ENCODE results near the gene RIMS4. TPM values are rescaled to one million over a fixed set of nuclear protein-coding genes. Genes with fewer than 3 reads are reported as not detected.

Gene RIMS4
- total and polyA plus RNA-seq, 7 experiments from 2014 or later = not detected

DNA sequence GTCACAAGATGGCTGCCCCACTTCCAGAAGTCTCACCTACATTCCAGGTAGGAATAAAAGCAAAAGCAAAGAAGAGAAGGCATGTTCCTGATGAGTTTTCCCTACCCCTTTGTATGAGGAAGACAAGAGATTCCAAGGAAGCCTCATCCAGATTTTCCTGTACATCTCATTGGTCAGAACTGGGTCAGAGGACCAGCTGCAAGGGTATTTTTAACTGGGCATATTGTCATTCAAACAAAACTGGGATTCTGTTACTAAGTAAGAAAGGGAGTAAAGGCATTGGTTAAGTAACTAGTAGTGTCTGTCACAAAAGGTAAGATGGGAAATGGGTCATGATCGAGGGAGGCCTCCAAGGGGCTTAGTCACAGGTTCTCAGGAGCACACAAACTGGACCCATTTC, 28.2 kb upstream of the RIMS4 start:
- ATAC-seq (no peak), DNase-seq (no peak)
- H3K27ac Mint-ChIP-seq = no peak overlapping the region
- ChIA-PET POLR2A (no interaction called here), CTCF (no interaction called here)
- Histone ChIP-seq H3K27ac (ENCODE audit: low read depth, low read length) (no peak overlapping the region), H3K27me3 (ENCODE audit: control insufficient read depth in 2 of 2, insufficient read depth in 2 of 2, low read length in 2 of 2) (no peaks in the 10 kb centered on the region), H3K9me3 (ENCODE audit: control insufficient read depth in 2 of 3, low read length in 3 of 3) (no peaks in the 10 kb centered on the region), H3K4me1 (ENCODE audit: control insufficient read depth in 2 of 2, insufficient read depth in 2 of 2, low read length in 2 of 2) (no peaks in the 10 kb centered on the region), H3K36me3 (ENCODE audit: control insufficient read depth in 2 of 3, insufficient read depth in 3 of 3, low read length in 3 of 3) (no peaks in the 10 kb centered on the region), H3K4me3 (ENCODE audit: low read length) (no peak overlapping the region)
- no peaks in the 10 kb centered on the region for H3K4me1 Mint-ChIP-seq
- H3K27me3 Mint-ChIP-seq = peaks cover 12 to 23% (median 20%) of the 10 kb centered on the region in 5 donors
- H3K4me3 Mint-ChIP-seq = no peak overlapping the region
- H3K9me3 Mint-ChIP-seq = peaks cover 0 to 17% (median 4%) of the 10 kb centered on the region in 11 donors
- H3K36me3 Mint-ChIP-seq = peaks cover 0 to 10% (median 0%) of the 10 kb centered on the region in 5 donors
- intact Hi-C loops (cut with micrococcal nuclease) = no loop called here

DNA sequence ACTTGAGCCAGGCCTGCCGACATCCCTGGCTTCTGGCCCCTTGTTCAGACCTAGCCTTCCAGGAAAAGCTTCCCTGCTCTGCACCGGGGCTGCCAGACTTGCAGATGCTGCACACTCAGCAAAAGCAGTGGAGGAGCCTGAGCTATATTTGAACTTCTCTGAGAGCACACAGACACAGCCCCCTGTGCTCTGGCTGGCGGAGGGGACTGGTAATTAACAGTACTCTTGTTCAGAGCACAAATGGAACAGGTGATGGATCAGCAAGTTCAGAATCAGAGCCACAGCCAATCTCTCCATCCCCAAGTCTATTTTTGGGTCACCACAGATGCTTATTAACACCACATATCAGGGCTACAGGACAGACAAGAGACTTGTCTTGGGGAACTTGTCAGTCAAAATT, 27.6 kb upstream of the RIMS4 start:
- Histone ChIP-seq H3K9me3 (ENCODE audit: control insufficient read depth in 2 of 3, low read length in 3 of 3) (no peaks in the 10 kb centered on the region), H3K4me1 (ENCODE audit: control insufficient read depth in 2 of 2, insufficient read depth in 2 of 2, low read length in 2 of 2) (no peaks in the 10 kb centered on the region), H3K27me3 (ENCODE audit: control insufficient read depth in 2 of 2, insufficient read depth in 2 of 2, low read length in 2 of 2) (no peaks in the 10 kb centered on the region), H3K27ac (ENCODE audit: low read depth, low read length) (no peak overlapping the region), H3K4me3 (ENCODE audit: low read length) (no peak overlapping the region), H3K36me3 (ENCODE audit: control insufficient read depth in 2 of 3, insufficient read depth in 3 of 3, low read length in 3 of 3) (no peaks in the 10 kb centered on the region)
- Mint-ChIP-seq H3K27me3 (peaks cover 7 to 24% (median 16%) of the 10 kb centered on the region in 5 donors), H3K4me3 (no peak overlapping the region), H3K9me3 (peaks cover 0 to 17% (median 4%) of the 10 kb centered on the region in 11 donors), H3K36me3 (peaks cover 0 to 10% (median 0%) of the 10 kb centered on the region in 5 donors), H3K27ac (no peak overlapping the region), H3K4me1 (no peaks in the 10 kb centered on the region)
- ChIA-PET CTCF (no interaction called here), POLR2A (no interaction called here)
- ATAC-seq = no peak
- intact Hi-C loops (cut with micrococcal nuclease) = no loop called here
- DNase-seq = no peak

GRCh38 chr20:44836601-44837120, 26.3 kb upstream of the RIMS4 start:
- H3K9me3 Mint-ChIP-seq = peaks cover 0 to 17% (median 4%) of the 10 kb centered on the region in 11 donors
- peaks cover 0 to 10% (median 0%) of the 10 kb centered on the region in 5 donors for H3K36me3 Mint-ChIP-seq
- H3K9me3 ChIP-seq (ENCODE audit: control insufficient read depth in 2 of 3, low read length in 3 of 3) = no peaks in the 10 kb centered on the region
- no peak overlapping the region for H3K4me3 Mint-ChIP-seq
- no peak overlapping the region for H3K27ac ChIP-seq (ENCODE audit: low read depth, low read length)
- H3K36me3 ChIP-seq (ENCODE audit: control insufficient read depth in 2 of 3, insufficient read depth in 3 of 3, low read length in 3 of 3) = no peaks in the 10 kb centered on the region
- H3K4me1 Mint-ChIP-seq = no peaks in the 10 kb centered on the region
- H3K4me3 ChIP-seq (ENCODE audit: low read length) = no peak overlapping the region
- intact Hi-C loops (cut with micrococcal nuclease) = no loop called here
- H3K4me1 ChIP-seq (ENCODE audit: control insufficient read depth in 2 of 2, insufficient read depth in 2 of 2, low read length in 2 of 2) = no peaks in the 10 kb centered on the region
- H3K27ac Mint-ChIP-seq = no peak overlapping the region
- DNase-seq (no peak), ATAC-seq (no peak)
- H3K27me3 Mint-ChIP-seq = peaks cover 9 to 27% (median 14%) of the 10 kb centered on the region in 5 donors
- no peaks in the 10 kb centered on the region for H3K27me3 ChIP-seq (ENCODE audit: control insufficient read depth in 2 of 2, insufficient read depth in 2 of 2, low read length in 2 of 2)
- ChIA-PET CTCF (no interaction called here), POLR2A (no interaction called here)

- ATAC-seq (no peak), DNase-seq (no peak)
- peaks cover 0 to 15% (median 4%) of the 10 kb centered on the region in 11 donors for H3K9me3 Mint-ChIP-seq
- Histone ChIP-seq H3K27me3 (ENCODE audit: control insufficient read depth in 2 of 2, insufficient read depth in 2 of 2, low read length in 2 of 2) (no peaks in the 10 kb centered on the region), H3K4me1 (ENCODE audit: control insufficient read depth in 2 of 2, insufficient read depth in 2 of 2, low read length in 2 of 2) (no peaks in the 10 kb centered on the region), H3K27ac (ENCODE audit: low read depth, low read length) (no peak overlapping the region), H3K36me3 (ENCODE audit: control insufficient read depth in 2 of 3, insufficient read depth in 3 of 3, low read length in 3 of 3) (no peaks in the 10 kb centered on the region), H3K9me3 (ENCODE audit: control insufficient read depth in 2 of 3, low read length in 3 of 3) (peaks cover 0 to 1% (median 0%) of the 10 kb centered on the region in 3 experiments), H3K4me3 (ENCODE audit: low read length) (no peak overlapping the region)
- peaks cover 0 to 10% (median 0%) of the 10 kb centered on the region in 5 donors for H3K36me3 Mint-ChIP-seq
- POLR2A ChIA-PET = no interaction called here
- H3K4me1 Mint-ChIP-seq = no peaks in the 10 kb centered on the region
- H3K4me3 Mint-ChIP-seq = no peak overlapping the region
- no peak overlapping the region for H3K27ac Mint-ChIP-seq
- intact Hi-C loops (cut with micrococcal nuclease) = no loop called here
- H3K27me3 Mint-ChIP-seq = peaks cover 9 to 34% (median 22%) of the 10 kb centered on the region in 5 donors
- CTCF ChIA-PET = no interaction called here
Observed at GRCh38 chr20:44835661-44836221, 25.4 kb upstream of the RIMS4 start.

DNA sequence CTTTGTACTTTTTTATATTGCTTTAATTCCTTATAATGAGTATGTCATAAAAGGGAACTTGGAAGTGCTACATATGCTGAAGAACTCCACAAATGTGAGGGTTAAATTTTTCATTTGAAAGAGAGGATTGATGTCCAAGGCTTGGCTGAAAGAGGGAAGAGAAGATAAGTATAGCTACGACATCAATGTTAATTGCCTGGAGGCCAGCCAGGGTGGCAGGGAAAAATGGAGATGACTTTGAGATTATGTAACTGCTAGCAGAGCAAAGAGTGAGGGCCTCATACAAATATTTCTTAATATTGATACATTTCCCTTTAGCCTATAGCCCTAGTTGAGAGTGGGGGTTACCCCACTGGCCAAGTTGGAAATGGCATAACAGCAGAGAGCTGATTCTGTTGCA, 24.8 kb upstream of the RIMS4 start:
- Histone ChIP-seq H3K27me3 (ENCODE audit: control insufficient read depth in 2 of 2, insufficient read depth in 2 of 2, low read length in 2 of 2) (no peaks in the 10 kb centered on the region), H3K9me3 (ENCODE audit: control insufficient read depth in 2 of 3, low read length in 3 of 3) (peaks cover 0 to 5% (median 0%) of the 10 kb centered on the region in 3 experiments), H3K27ac (ENCODE audit: low read depth, low read length) (no peak overlapping the region), H3K4me3 (ENCODE audit: low read length) (no peak overlapping the region), H3K36me3 (ENCODE audit: control insufficient read depth in 2 of 3, insufficient read depth in 3 of 3, low read length in 3 of 3) (no peaks in the 10 kb centered on the region), H3K4me1 (ENCODE audit: control insufficient read depth in 2 of 2, insufficient read depth in 2 of 2, low read length in 2 of 2) (no peaks in the 10 kb centered on the region)
- Mint-ChIP-seq H3K9me3 (peaks cover 0 to 15% (median 0%) of the 10 kb centered on the region in 11 donors), H3K4me1 (no peaks in the 10 kb centered on the region), H3K36me3 (peaks cover 0 to 5% (median 0%) of the 10 kb centered on the region in 5 donors), H3K4me3 (no peak overlapping the region), H3K27me3 (peaks cover 4 to 34% (median 22%) of the 10 kb centered on the region in 5 donors), H3K27ac (no peak overlapping the region)
- ChIA-PET POLR2A (no interaction called here), CTCF (no interaction called here)
- DNase-seq (no peak), ATAC-seq (no peak)
- intact Hi-C loops (cut with micrococcal nuclease) = no loop called here

DNA sequence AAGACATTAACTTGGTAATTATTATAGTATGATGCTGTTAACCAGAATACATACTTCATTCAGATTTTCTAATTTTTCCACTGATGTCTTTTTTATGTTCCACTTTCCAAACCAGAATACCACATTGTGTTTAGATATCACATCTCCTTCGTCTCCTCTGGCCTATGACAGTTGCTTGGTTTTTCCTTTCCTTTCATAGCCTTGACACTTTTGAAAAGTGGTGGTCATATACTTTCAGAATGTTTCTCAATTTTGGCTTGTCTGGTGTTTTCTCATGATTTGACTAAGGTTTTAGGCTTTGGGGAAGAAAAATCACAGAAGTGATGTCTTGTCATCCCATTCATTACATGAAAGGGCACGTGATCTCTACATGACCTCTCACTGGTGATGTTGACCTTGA, 24.3 kb upstream of the RIMS4 start:
- H3K9me3 ChIP-seq (ENCODE audit: control insufficient read depth in 2 of 3, low read length in 3 of 3) = peaks cover 0 to 5% (median 0%) of the 10 kb centered on the region in 3 experiments
- Mint-ChIP-seq H3K36me3 (peaks cover 0 to 5% (median 0%) of the 10 kb centered on the region in 5 donors), H3K4me1 (no peaks in the 10 kb centered on the region), H3K27me3 (peaks cover 5 to 34% (median 24%) of the 10 kb centered on the region in 5 donors), H3K9me3 (peaks cover 0 to 16% (median 0%) of the 10 kb centered on the region in 11 donors), H3K4me3 (no peak overlapping the region), H3K27ac (no peak overlapping the region)
- no peak overlapping the region for H3K27ac ChIP-seq (ENCODE audit: low read depth, low read length)
- ChIA-PET CTCF (no interaction called here), POLR2A (no interaction called here)
- no peaks in the 10 kb centered on the region for H3K36me3 ChIP-seq (ENCODE audit: control insufficient read depth in 2 of 3, insufficient read depth in 3 of 3, low read length in 3 of 3)
- DNase-seq (no peak), ATAC-seq (no peak)
- H3K4me1 ChIP-seq (ENCODE audit: control insufficient read depth in 2 of 2, insufficient read depth in 2 of 2, low read length in 2 of 2) = no peaks in the 10 kb centered on the region
- no peak overlapping the region for H3K4me3 ChIP-seq (ENCODE audit: low read length)
- no peaks in the 10 kb centered on the region for H3K27me3 ChIP-seq (ENCODE audit: control insufficient read depth in 2 of 2, insufficient read depth in 2 of 2, low read length in 2 of 2)
- intact Hi-C loops (cut with micrococcal nuclease) = no loop called here

GRCh38 chr20:44833437-44833836, 23.1 kb upstream of the RIMS4 start:
- intact Hi-C loops (cut with micrococcal nuclease) = loop anchor here in 1 of 2 donors (2.0 kb wide), 1 partner anchor 47 kb away; no protein-coding TSS in a partner anchor
- Histone ChIP-seq H3K4me1 (ENCODE audit: control insufficient read depth in 2 of 2, insufficient read depth in 2 of 2, low read length in 2 of 2) (no peaks in the 10 kb centered on the region), H3K36me3 (ENCODE audit: control insufficient read depth in 2 of 3, insufficient read depth in 3 of 3, low read length in 3 of 3) (no peaks in the 10 kb centered on the region), H3K4me3 (ENCODE audit: low read length) (no peak overlapping the region), H3K27me3 (ENCODE audit: control insufficient read depth in 2 of 2, insufficient read depth in 2 of 2, low read length in 2 of 2) (no peaks in the 10 kb centered on the region), H3K9me3 (ENCODE audit: control insufficient read depth in 2 of 3, low read length in 3 of 3) (peaks cover 0 to 5% (median 0%) of the 10 kb centered on the region in 3 experiments), H3K27ac (ENCODE audit: low read depth, low read length) (no peak overlapping the region)
- H3K27ac Mint-ChIP-seq = no peak overlapping the region
- POLR2A ChIA-PET = no interaction called here
- ATAC-seq (no peak), DNase-seq (no peak)
- H3K36me3 Mint-ChIP-seq = peaks cover 0 to 2% (median 0%) of the 10 kb centered on the region in 5 donors
- H3K27me3 Mint-ChIP-seq = peaks cover 17 to 41% (median 23%) of the 10 kb centered on the region in 5 donors
- H3K4me1 Mint-ChIP-seq = no peaks in the 10 kb centered on the region
- H3K4me3 Mint-ChIP-seq = no peak overlapping the region
- CTCF ChIA-PET = no interaction called here
- peaks cover 0 to 15% (median 0%) of the 10 kb centered on the region in 11 donors for H3K9me3 Mint-ChIP-seq
